Measurements from ENCODE around the gene DNAJB8. TPM values are rescaled to one million over a fixed set of nuclear protein-coding genes. Genes with fewer than 3 reads are reported as not detected.
A peak's percentile ranks its signal among the peaks of the same experiment; 100 is the strongest.

Gene DNAJB8
- total and polyA plus RNA-seq, 9 of the 15 experiments (the other 6 are each of a cell fraction or from before 2014, with no cell fraction given) = not detected

GRCh38 chr3:128415773-128416577 lies 50.7 kb downstream of the DNAJB8 start (continued):
- TF ChIP-seq PKNOX1 (IDR thresholded peaks at IDR 0.05) (peak; percentile 39; the same call in 1 of the 2 replicates), ZNF398 (CRISPR knock-in tag; IDR thresholded peaks at IDR 0.05) (no peak), NR3C1 (CRISPR knock-in tag; IDR thresholded peaks at IDR 0.05) (no peak), ATF1 (CRISPR knock-in tag; IDR thresholded peaks at IDR 0.05) (no peak), ATF1 (tag; IDR thresholded peaks at IDR 0.05) (peak; percentile 83), CSDE1 (IDR thresholded peaks at IDR 0.05) (no peak), ZNF639 (CRISPR knock-in tag; conservative IDR thresholded peaks at IDR 0.05 in 1 of 2, IDR thresholded peaks at IDR 0.05 in 1 of 2) (peak in 1 of 2 experiments; percentile 94; a peak in 2 of 4 replicates), CC2D1A (IDR thresholded peaks at IDR 0.05) (peak; percentile 82; the same call in 1 of the 2 replicates), ZNF76 (CRISPR knock-in tag; IDR thresholded peaks at IDR 0.05; ENCODE audit: borderline replicate concordance) (peak; percentile 62; the same call in 1 of the 2 replicates), CAMTA2 (CRISPR knock-in tag; conservative IDR thresholded peaks at IDR 0.05) (no peak), MITF (IDR thresholded peaks at IDR 0.05) (peak; percentile 79), ZNF212 (CRISPR knock-in tag; IDR thresholded peaks at IDR 0.05) (peak; percentile 50; the same call in 1 of the 2 replicates), RHOXF2B (CRISPR knock-in tag; conservative IDR thresholded peaks at IDR 0.05) (0 out of 2 replicates have a peak, but pooled peaks have one; percentile 12), ZNF263 (CRISPR knock-in tag; IDR thresholded peaks at IDR 0.05; ENCODE audit: borderline replicate concordance) (0 out of 2 replicates have a peak, but pooled peaks have one; percentile 24), MCM5 (IDR thresholded peaks at IDR 0.05; ENCODE audit: low read depth) (no peak), LEF1 (IDR thresholded peaks at IDR 0.05) (peak; percentile 91)
- TF ChIP-seq, protein P1, sequence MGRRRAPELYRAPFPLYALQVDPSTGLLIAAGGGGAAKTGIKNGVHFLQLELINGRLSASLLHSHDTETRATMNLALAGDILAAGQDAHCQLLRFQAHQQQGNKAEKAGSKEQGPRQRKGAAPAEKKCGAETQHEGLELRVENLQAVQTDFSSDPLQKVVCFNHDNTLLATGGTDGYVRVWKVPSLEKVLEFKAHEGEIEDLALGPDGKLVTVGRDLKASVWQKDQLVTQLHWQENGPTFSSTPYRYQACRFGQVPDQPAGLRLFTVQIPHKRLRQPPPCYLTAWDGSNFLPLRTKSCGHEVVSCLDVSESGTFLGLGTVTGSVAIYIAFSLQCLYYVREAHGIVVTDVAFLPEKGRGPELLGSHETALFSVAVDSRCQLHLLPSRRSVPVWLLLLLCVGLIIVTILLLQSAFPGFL (CRISPR knock-in tag; IDR thresholded peaks at IDR 0.05) = no peak
- TF ChIP-seq, protein P2, sequence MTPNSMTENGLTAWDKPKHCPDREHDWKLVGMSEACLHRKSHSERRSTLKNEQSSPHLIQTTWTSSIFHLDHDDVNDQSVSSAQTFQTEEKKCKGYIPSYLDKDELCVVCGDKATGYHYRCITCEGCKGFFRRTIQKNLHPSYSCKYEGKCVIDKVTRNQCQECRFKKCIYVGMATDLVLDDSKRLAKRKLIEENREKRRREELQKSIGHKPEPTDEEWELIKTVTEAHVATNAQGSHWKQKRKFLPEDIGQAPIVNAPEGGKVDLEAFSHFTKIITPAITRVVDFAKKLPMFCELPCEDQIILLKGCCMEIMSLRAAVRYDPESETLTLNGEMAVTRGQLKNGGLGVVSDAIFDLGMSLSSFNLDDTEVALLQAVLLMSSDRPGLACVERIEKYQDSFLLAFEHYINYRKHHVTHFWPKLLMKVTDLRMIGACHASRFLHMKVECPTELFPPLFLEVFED (CRISPR knock-in tag; conservative IDR thresholded peaks at IDR 0.05) = 0 out of 2 replicates have a peak, but pooled peaks have one; percentile 36

Measured in K562 (cell line).